Cardiac fibroblast (primary cell): ENCODE measurements around the gene ODAD4.

Experiments
- DNase-seq, 2 donors: peaks; one replicate each; pipeline versions ENCODE4 v3.0.0 to v3.0.0-alpha.2; 2010; ENCODE audit warnings: low read depth in 2 of 2
- H3K4me3 ChIP-seq, 2 donors: replicated peaks in 1 of 2; 1 replicate in 1 of 2; 2 replicates in 1 of 2; pipeline ENCODE4 v1.5.1; 2011; ENCODE audit warnings: low read depth in 2 of 2, low read length in 2 of 2, mild to moderate bottlenecking in 2 of 2, moderate library complexity in 1 of 2
- TF ChIP-seq, protein P1 (sequence below): IDR thresholded peaks from one replicate; pipeline ENCODE4 v1.5.1; 2011; ENCODE audit warnings: low read depth, mild to moderate bottlenecking, low read length, inconsistent platforms

The ODAD4 gene

DNA sequence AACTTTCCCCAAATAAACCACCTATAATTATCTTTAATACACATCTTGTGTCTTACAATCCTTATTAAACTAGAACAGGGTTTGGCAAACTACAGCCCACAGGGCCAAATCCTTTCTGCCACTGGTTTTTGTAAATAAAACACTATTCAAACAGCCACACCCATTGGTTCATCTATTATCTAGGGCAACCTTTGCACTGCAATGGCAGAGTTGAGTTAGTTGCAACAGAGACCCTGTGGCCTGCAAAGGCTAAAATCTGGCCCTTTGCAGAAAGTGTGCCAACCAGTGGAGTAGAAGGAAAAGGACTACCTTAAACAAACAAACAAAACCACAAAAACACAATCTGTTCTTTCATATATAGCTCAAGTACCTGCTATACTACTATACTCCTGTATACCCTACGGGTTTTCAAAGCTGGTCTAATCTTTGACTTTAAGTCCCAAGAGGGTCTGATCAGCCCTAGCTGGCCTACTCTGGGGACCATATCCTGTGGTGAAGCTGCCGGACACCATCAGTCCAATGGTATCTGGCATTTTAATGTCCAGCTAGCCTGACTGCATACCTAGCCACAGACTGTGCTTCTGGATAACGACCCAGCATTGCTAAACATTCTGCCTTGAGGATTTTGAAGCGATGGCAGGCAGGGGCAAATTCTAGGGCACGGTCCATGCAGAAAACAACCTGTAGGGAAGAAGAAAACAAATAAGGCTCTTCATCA is 59.4 kb downstream of the ODAD4 start:
- no peak overlapping the region for H3K4me3 ChIP-seq
- DNase-seq = no peak
- TF ChIP-seq, protein P1, sequence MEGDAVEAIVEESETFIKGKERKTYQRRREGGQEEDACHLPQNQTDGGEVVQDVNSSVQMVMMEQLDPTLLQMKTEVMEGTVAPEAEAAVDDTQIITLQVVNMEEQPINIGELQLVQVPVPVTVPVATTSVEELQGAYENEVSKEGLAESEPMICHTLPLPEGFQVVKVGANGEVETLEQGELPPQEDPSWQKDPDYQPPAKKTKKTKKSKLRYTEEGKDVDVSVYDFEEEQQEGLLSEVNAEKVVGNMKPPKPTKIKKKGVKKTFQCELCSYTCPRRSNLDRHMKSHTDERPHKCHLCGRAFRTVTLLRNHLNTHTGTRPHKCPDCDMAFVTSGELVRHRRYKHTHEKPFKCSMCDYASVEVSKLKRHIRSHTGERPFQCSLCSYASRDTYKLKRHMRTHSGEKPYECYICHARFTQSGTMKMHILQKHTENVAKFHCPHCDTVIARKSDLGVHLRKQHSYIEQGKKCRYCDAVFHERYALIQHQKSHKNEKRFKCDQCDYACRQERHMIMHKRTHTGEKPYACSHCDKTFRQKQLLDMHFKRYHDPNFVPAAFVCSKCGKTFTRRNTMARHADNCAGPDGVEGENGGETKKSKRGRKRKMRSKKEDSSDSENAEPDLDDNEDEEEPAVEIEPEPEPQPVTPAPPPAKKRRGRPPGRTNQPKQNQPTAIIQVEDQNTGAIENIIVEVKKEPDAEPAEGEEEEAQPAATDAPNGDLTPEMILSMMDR = no peak

DNA sequence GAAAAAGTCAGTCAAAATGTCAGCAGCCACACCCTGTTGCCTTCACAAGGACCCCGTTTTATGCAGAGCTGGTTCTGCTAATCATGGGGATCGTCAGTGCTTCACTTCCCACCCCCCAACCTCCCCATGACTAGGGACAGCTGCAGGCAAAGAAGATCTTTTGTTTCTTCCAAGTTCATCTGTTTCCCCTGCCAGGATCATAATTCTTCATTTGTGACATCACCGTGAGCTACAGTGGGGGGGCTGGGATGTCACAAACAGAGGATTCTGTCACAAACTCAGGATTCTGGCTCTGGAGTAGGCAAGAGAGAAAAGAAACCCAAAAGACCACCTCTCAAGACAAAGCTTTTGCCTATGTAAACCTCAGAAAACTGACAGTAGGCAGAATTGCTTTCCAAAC is 62.2 kb downstream of the ODAD4 start:
- no peak overlapping the region for H3K4me3 ChIP-seq
- DNase-seq = peak in 1 of 2 donors; percentile 27
- TF ChIP-seq, protein P1 = no peak

DNA sequence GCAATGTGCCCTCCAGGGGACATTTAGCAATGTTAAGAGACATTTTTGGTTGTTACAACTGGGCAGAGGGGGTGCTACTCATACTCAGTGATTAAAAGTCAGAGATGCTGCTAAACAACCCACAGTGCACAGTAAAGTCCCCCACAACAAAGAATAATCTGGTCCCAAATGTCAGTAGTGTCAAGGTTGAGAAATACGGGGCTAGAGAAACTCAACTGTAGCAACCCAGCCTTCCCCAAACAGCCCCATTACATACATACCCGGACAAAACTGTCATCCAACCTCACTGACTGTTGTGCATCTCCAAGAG is 66.4 kb downstream of the ODAD4 start:
- H3K4me3 ChIP-seq = no peak overlapping the region
- TF ChIP-seq, protein P1 = no peak
- no peak for DNase-seq

DNA sequence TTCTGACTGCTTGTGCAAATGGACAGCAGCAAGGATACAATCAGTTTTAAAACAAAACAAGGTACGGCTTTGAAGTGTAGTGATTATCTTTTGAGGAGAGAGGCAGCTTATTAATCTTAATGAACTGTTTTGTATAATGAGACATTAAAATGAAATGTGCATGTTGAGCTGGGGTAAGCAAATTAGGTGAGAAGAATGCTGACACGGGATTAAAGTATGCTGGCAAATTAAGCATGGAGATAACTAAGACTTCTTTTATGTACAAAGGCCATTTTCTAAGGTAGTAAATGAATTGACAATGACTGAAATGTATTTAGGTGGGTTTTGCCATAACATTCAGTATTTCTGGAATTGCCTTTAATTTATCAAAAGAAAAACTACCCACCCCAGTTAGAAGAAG is 68.1 kb downstream of the ODAD4 start:
- H3K4me3 ChIP-seq = no peak overlapping the region
- no peak for DNase-seq
- TF ChIP-seq, protein P1 = no peak

DNA sequence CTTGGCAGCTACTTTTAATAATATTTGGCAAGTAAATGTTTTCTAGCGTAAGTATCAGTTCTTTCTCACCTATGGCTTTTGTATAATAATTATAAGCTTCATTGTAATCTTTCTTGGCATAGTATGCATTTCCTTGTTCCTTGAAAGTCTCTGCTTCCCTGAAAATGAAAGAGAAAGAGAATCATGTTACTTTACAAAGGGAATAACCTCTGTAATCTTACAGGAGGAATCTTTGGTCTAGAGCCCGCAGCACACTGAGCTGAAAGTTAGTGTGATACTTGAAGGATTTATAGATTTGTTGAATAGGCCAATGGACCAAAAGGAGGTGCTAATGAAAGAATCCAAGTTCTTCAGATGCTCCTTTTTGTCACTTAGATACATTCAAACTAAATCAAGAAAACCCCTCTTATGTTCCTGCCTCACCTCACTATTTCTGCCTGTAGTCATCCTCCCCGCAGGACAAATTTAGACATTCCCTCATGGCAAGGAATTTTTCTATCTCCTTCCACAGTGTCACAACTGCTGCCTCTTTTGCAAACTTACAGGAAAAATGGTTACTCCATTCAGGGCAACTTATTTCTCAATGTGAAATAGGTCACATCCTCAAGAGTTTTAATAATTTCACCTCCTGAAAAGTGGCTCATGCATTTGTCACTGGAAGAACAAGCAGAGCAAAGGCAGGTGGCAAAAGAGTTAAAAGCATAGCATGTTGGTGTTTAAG is 70.2 kb downstream of the ODAD4 start:
- TF ChIP-seq, protein P1 = no peak
- DNase-seq = no peak
- no peak overlapping the region for H3K4me3 ChIP-seq

DNA sequence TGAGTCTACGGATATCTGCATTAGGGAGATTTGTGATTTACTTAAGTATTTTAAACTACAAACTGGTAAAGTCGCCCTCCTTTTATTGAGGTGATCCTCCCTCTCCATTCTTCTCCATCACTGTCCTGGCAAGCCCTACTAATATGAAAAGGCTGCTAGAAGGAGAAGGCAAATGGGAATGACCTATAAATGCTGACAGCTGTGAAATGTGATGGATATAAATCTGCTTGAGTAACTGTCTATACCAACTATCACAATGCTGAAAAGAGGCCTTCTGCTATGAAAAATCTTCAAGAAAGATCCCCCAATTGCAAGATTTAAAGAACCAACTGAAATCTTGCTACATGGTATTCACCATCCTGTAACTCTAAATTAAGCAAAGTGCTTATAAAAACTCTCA is 71.3 kb downstream of the ODAD4 start:
- DNase-seq = no peak
- TF ChIP-seq, protein P1 = no peak
- H3K4me3 ChIP-seq = no peak overlapping the region
